Activated CD4-positive, CD25-positive, alpha-beta regulatory T cell (primary cell): ENCODE measurements around the gene TGFB2.

Source experiments
- DNase-seq, 4 experiments: peaks; one replicate each; lab custom pipeline; 2025; lab: John Stamatoyannopoulos, UW

The TGFB2 gene

DNA sequence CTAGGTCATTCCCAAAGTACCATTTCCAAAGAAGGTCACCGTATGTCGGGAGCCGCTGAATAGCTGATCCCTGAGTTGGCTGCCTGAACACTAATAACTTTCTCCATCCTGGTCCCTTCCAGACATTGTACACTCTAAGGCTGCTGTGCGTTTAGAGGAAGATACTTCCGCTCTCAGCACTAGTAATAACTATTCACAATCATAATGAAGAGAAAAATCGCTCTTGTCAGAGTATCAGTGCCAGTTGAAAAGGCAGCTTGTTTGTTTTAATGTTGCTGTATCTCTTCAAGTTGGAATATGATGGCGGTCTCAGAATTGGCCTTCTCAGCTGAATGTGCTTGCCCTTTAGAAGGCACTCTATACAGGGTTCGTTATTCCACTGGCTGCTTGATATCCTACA lies 43.5 kb downstream of the TGFB2 start:
- no peak for DNase-seq

DNA sequence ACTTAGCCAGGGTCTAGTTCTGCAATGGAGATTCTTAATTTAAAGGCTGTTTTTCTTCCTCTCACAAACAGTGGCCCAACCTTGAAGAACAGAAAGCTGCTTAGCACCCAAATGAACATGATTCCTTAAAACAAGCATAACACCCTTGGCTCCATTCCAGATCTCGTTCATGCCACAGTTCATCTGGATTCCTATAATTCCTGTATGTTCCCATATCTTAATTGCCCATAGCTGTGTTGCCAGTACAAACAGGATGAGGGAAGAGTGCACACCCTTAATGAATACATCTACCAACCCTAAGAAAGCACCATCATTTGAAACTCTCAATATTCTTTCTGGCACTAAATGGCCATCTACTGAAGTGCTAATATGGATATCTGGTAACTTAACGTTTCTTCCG lies 45.5 kb downstream of the TGFB2 start:
- DNase-seq, result no peak

DNA sequence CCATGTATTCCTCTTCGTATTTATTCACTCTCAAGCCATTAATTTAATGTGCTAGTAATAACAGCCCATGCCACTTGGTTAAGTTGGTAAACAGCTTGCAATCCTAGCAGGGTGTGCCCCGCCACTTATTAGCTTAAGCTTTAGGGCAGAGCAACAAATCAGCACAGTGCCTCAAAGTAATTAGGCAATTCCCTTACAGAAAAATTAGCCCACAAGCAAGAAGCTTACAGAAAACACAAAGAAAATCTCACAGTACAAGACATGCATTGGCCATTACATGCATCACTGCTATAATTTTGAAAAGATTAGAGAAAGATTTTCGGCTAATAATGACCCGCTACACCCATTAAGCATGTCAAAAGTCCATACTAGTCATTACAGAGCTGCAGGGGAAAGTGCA lies 47.6 kb downstream of the TGFB2 start:
- DNase-seq, result no peak

DNA sequence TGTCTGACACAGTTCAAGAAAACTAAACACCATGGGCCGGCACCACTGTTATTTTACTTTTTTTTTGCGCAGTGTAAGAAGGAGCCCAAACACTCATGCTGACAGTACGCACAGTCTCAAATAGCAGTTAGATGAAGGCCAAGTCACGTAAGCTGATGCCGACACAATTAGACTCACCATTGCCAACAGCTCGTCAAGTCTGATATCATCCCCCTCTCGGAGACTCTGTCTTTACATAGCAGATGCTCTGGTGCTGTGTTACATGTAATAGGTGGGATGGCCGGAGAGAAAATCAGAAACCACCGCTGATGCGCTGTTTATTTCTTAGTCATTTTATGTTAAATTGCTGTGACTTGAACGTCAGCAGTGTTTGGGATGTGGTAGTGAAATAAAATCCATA lies 49.3 kb downstream of the TGFB2 start:
- DNase-seq, result no peak

DNA sequence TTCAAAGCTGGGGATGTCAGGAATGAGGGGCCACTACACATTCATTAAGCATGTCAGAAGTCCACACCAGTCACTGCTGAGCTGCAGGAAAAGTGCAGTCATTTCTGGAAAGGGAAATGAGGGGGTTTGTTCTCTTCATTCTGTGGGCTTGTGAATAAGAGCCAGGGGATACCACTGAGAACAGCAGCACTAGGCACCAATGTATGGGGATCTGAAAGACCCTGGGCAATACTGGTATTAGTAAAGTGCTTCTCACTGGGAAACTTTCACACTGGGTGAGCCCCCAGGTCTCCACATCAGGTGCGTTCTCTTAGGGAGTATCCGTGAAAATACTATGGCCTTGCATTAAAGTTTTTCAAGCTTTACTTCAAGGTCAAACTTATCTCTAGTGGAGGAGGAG lies 49.9 kb downstream of the TGFB2 start:
- DNase-seq, result no peak

DNA sequence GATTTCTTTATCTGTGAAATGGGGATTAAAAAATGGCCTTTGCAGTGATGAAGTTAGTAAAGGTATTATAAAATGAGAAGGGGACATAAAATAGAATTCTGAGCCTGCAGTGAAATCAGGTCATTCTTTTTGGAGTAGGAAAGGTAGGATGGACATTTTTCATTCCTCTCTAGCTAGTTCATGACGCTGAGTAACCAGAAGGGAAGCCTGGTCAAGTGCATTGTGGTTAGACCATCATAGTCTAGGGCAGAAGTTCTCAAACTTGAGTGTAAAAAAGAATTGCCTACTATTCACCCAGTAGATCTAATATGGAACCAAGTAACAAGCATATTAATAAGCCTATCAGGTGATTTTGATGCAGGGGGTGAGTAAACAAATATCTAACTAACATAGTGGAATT lies 50.8 kb downstream of the TGFB2 start:
- DNase-seq, result no peak

DNA sequence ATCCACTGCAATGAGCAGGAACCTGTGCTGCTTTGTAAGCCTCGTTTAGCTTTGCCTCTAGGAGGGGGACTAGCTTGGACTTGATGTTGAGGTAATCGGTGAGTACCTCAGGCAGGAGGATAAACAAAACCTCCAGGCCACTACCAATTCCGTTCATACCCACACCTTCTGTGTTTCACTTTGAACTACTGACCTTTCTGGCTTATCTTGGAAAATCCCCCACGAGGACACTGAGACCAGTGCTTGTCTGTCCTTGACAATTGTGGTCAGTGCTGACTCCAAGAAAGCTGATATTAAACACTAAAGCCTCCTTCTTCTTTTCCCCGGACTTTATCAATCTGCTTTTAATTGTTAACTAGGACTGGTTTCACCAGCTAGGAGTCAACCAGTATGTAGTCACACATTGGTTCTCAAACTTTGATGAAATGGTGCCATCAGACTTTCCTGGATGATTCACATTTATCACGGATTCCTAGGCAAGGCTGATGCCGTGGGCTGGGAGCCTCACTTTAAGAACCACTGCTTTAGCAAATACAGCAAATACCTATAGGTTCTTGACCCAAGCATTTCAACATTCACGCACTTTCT lies 52.7 kb downstream of the TGFB2 start:
- no peak for DNase-seq

DNA sequence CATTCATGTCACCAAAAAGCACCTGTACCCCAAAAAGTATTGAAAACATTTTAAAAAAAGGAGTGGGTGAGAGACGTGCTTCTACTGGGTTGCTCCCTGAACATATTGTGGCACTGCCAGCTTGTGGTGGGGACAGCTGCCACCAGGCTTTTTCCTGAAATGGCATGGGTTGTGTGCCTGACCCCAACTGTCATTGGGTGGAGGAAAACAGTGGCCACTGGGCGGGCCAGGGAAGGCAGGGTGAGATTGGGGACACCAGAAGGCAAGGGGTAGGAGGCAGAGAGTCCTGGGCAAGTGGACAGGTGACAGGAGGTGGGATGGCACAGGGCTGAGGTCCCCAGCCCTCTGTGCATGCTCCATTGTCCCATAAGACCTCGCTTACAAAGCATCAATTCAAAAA lies 55.5 kb downstream of the TGFB2 start:
- no peak for DNase-seq

DNA sequence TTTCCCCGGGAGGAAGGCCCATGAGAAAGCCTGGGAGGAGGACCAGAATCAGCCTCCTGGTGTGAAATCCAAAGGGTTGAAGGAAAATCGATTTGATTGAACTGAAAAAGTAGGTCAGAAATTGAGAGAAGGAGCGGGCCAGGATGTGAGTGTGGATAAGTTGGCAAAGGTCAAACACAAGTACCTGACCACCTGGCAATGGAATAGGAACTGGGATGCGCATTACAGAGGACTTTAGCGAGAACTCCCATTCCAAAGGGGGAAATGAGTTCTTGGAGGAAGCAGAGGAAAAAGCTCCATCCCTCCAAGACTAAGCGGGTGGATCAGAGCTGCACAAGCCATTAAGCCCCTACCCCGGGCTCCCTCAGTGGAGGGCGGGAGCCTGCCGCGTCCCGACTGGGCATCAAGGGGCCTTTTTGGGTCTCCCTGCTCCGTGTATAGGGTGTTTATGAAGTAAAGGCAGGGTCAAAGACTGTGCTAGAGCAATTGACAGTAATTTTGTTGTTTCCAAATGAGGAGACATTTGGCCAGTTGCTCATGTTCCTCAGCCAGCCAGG lies 56.4 kb downstream of the TGFB2 start:
- DNase-seq, result no peak

DNA sequence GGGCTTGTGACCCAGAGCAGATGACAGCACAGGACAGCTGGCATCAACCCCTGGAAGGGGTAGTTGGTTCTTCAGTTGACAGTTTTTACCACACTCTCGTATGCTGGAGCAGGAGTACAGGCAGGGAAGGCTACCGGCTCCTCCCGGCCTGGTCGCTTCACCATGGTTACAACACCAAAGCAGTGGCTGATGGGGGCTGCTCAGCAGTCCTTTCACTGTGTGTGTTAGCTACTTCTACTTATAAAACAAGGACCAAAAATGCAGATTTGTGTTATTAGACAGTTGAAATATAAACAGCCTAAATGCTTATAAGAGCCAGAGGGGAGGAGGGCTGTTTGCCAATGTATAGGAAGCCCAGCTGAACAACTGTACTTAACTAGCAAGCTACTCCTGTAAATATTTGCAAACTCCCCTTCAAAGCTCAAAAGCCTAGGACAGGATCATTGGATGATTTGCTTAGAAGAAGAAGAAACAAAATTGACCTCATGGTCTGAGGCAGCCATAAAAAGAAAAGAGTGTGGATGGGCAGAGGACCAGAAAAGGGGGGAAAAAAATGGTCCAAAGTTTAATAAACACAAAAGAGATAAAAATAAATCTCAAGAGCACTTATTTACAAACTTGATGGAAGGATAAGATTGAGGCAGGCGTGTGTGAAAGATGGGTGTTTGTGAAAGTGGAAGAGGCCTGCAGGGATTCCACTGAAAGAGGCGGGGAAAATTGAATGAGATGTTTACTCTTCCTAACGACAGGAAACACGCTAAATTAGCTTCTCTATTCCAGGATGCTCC lies 57.1 kb downstream of the TGFB2 start:
- DNase-seq, result no peak

DNA sequence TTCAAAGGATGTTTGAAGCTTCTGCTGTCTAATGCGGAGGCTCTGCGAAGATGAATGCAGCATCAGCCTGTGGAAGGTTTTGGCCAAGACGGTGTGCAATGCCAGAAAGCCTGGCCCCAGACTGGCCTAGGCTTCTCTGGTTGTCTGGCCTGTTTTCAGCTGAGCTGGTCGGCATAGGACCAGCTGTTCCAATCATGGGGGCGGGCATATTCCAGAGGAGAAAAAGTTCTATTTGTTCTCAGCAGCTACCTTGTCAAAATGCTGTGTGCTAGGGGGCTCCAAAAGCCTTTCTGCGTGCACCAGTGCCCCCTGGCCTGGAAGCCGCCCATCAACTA lies 57.6 kb downstream of the TGFB2 start:
- DNase-seq, result no peak

DNA sequence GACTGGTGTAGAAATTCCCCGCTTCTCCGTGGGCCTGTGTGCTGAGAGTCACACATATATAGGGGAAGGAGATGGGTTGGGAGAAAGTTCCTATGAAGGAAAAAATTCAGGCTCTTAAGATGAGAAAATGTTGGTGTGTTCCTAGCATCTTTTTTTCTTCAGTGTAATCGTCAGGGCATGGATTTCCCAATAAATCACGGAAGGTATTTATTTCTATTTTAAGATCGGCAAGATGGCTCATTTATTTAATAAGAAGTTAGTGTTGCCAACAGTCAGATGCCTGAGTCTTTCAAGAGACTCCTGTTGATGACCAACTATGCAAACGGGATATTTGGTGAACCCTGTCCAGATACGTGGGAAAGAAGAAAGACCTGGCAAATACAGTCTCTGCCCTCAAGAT lies 58.2 kb downstream of the TGFB2 start:
- DNase-seq, result no peak

DNA sequence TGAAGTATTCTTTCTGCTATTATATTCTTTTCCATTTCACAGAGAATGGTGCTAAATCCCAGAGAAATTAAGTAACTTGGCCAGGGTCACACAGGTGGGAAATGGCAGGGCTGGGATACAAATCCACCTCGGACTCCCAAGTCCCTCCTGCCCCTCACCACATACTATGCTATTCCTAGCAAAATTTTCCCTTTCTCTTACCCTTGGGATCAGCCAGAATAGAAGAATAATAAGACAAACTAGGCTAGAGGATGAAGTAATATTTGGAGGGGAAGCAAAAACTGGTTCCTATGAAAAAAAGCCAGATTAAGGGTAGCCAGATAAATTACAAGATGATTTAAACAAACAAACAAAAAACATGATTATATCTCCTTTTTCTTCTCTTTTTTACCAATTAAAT lies 62.5 kb downstream of the TGFB2 start:
- DNase-seq, result no peak

DNA sequence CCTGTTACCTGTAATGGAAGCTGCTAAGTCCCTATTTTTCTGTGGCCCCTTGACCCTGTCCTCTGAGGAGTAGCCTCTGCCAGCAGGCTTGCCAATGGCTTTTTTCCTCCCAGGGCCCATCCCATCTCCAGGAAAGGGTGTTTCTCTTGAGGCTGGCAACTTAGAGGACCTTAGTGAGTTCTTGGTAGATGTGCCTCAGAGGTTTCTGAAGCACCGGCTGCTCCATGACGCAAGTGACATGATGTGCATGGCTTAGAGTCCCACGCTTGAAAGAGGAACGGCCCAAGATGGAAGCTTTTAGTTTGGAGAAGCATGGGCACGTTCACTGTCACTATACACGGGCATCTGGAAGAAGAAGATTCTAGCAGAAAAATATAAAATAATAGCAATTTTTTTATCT lies 63.0 kb downstream of the TGFB2 start:
- DNase-seq, result no peak

DNA sequence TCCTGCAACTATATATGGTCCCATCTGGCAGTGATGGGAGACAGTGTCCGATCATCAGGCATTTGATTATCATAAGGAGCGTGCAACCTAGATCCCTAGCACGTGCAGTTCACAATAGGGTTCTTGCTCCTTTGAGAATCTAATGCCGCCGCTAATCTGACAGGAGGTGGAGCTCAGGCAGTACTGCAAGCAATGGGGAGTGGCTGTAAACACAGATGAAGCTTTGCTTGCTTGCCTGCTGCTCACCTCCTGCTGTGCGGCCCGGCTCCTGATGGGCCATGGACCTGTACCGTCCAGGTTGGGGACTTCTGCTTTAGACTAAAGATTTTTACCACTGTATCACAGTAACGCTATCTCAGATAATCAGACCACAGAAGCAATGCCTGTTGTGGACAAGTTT lies 63.8 kb downstream of the TGFB2 start:
- no peak for DNase-seq

DNA sequence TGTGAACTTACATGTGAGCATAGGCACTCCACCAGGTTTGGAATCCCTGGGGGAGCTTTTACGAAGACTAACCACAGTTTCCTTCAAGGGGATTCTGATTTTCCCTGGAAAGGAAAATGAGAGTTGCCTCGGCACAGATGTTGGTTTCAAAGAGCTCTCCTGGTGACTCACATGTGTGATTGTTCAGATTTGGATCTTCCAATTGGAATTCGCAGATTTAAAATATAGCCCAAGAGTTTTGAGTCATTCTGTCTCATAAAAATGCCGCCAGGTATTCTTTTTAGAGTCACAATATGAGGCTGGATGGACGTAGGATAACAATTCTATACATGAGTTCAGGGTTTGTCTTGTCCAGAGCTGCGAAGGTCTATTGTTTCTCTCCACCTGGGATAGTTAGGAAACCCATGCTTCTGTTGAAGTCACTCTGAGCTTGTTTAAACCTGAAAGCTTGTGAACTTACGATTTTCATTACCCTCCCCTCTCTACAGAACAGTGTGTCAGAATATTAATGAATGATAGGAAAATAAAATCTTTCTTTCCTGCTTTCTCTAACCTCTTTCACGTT lies 64.9 kb downstream of the TGFB2 start:
- DNase-seq, result no peak

DNA sequence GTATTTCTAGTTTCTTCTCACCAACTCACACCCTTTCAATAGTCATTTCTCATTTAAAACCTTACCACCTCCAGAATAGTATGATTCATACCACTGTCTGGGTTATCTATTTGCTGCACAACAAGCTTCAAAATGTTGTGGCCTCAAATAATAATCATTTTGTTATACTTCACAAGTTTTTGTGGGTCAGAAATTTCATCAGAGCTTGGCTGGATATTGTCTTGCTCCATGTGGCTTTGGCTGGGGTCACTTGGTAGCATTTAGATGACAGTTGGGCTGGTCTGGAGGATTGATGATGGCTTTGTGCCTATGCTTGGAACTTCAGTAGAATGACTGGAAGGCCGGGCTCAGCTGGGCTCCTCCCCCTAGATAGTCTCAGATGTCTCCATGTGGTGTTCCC lies 66.0 kb downstream of the TGFB2 start:
- no peak for DNase-seq

DNA sequence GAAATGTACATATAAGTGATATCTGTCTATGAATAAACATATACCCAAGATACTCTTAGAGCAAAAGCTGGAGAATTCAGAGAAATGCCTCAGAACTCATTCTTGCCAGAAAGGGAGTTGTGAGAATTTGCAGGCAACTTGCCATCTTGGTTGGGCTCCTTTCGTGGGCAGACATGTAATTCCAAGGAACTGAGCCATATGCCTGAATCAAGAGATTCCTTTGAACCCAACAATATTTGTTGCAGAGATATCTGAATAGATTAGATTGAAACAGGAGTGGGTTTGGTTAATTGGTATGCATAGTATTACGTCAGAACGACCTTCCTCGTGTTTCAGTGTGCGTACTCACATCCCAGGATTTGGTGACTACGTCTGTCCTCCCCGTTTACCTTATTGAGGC lies 67.0 kb downstream of the TGFB2 start:
- no peak for DNase-seq

DNA sequence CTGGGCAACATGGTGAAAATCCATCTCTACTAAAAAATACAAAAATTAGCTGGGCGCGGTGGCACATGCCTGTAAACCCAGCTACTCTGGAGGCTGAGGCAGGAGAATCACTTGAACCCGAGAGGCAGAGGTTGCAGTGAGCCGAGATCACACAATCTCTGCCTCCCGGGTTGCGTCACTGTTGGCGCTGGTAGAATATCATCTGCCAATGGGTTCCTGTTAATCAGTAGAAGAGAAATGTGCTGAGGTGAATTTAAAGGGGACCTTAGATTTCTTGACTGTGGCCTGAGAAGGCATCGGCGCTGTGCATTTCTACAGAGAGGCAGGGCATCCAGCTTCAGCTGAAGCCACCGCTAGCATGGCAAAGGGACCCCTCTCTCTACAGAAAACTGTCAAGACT lies 68.0 kb downstream of the TGFB2 start:
- no peak for DNase-seq

DNA sequence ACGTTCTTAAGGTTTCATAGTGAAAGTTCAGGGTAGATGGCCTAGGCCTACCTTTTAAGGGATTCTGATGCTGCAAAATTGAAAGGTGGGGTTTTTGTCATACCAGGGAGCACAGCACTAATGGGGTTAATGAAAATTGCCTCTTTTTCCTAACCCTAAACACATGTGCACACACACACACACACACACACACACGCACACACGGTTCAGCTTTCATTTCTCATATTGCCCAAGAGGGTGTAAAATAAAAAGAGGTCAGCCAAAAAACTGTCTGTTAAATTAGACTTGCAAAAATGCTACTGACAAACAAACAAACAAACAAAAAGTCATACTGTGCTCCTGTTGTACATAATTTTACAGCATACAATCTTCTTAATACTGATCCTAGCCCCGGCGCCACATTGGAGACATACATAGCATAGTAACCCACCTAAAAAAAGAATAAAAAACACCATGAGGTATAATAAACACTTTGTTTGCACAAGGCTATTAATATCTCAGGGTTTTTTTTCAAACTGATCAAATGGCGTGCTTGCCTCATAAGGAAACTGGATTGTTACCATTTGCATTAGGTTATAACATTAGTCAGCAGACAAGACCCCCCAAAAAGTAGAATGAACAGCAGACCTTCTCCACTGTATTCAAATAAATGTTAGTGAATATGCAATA lies 69.1 kb downstream of the TGFB2 start:
- DNase-seq, result no peak

DNA sequence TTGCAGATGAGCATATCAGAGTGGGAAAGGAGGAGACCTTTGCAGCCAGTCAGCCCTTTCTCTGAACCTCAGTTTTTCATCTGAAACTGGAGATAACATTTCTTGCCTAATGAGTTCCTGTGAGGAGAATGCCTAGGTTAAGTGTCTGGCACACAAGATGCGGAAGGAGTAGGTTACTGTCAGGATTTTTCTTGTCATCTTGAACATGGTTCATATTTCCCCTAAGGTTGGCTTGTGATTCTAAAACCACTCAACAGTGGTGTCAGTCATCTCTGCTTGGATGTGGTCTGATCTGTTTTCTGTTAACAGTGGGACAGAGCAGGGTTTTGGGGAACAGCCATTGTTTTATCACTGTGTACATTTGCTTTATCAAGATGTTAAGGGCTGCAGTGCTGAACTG lies 70.6 kb downstream of the TGFB2 start:
- DNase-seq, result no peak

DNA sequence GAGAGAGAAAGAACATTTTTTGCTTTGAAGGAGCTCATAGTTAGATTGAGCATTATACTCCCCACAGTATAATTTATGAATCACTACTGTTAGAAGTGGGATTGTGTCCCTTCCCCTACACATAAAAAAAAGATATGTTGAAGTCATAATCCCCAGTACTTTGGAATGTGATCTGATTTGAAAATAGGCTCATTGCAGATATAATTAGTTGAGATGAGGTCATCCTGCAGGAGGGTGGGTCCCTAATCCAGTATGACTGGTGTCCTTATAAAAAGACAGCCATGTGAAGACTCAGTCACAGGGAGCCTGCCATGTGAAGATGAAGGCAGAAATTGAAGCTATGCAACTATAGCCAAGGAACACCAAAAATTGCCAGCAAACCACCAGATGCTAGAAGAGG lies 76.4 kb downstream of the TGFB2 start:
- DNase-seq, result no peak

DNA sequence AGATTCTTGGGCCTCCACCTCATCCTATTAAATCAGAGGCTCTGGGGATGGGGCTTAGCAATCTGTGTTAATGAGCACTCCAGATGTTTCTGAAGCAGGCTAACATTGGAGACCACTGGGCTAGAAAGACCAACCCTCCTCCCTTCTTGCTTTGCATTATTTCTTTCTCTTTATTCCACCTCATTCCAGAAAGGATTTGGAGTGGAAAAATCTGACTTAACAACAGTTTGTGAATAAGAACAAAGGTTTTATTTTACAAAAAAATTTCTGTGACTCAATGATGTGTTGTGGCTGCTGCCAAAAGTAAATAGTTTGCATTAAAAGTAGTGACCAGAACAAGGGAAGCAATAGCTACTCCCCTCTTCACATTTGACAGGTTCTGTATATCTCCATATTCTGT lies 79.4 kb downstream of the TGFB2 start:
- DNase-seq, result no peak
